Choroid plexus epithelial cell (primary cell): ENCODE data around the gene SYNPO2.

Source experiments
- DNase-seq: peaks from one replicate; pipeline ENCODE4 v3.0.0-alpha.2; 2010; ENCODE audit warnings: low read depth
- H3K4me3 ChIP-seq: 2 replicates; pipeline ENCODE4 v1.5.1; 2011; ENCODE audit warnings: low read depth, mild to moderate bottlenecking, control low read depth, low read length, moderate library complexity
- CTCF ChIP-seq: conservative IDR thresholded peaks from 2 replicates; pipeline ENCODE4 v1.5.1; 2011; ENCODE audit warnings: low read depth, mild to moderate bottlenecking, control low read depth, inconsistent platforms, low read length, moderate library complexity

SYNPO2 gene

GRCh38 chr4:119034276-119035008 lies 145.8 kb downstream of the SYNPO2 start:
- no peak overlapping the region for H3K4me3 ChIP-seq
- no peak for DNase-seq
- no peak for TF ChIP-seq CTCF

GRCh38 chr4:119035951-119036737 lies 147.5 kb downstream of the SYNPO2 start:
- DNase-seq: peak; percentile 39
- no peak for TF ChIP-seq CTCF
- H3K4me3 ChIP-seq: no peak overlapping the region

- H3K4me3 ChIP-seq: no peak overlapping the region
- DNase-seq: no peak
- TF ChIP-seq CTCF: no peak
Observed at GRCh38 chr4:119037709-119038108, 149.1 kb downstream of the SYNPO2 start.

- no peak for TF ChIP-seq CTCF
- no peak overlapping the region for H3K4me3 ChIP-seq
- DNase-seq: peak; percentile 42
Observed at GRCh38 chr4:119038116-119038841, 149.6 kb downstream of the SYNPO2 start.

- no peak for TF ChIP-seq CTCF
- no peak for DNase-seq
- no peak overlapping the region for H3K4me3 ChIP-seq
Observed at GRCh38 chr4:119039160-119039559, 150.5 kb downstream of the SYNPO2 start.

- H3K4me3 ChIP-seq: no peak overlapping the region
- peak; percentile 43 for TF ChIP-seq CTCF
- DNase-seq: peak; percentile 20
Observed at GRCh38 chr4:119039779-119040178, 151.1 kb downstream of the SYNPO2 start.
